Vagina (tissue), 2 donors: ENCODE measurements around the gene AKAP1.

Experiments
- CTCF ChIP-seq, 3 experiments: fragments of 450-650 bp in 2 of 3; fragments of 200-600 bp in 1 of 3; sonication (generic) in 1 of 3; IDR thresholded peaks; one replicate each; pipeline ENCODE4 v1.5.1; 2017 to 2019; ENCODE audit warnings: antibody characterized with exemption in 3 of 3, mild to moderate bottlenecking in 2 of 3, moderate library complexity in 2 of 3
- POLR2A ChIP-seq, 2 donors: fragments of 450-650 bp; IDR thresholded peaks; one replicate each; pipeline ENCODE4 v1.6.1; 2017; ENCODE audit warnings: antibody characterized with exemption in 2 of 2, mild to moderate bottlenecking in 2 of 2, moderate library complexity in 2 of 2

- TF ChIP-seq POLR2A (IDR thresholded peaks at IDR 0.05), result no peak
- TF ChIP-seq CTCF (IDR thresholded peaks at IDR 0.05), result no peak
Measured at GRCh38 chr17:57046749-57047148, 38.3 kb upstream of the AKAP1 start.
